CD14-positive monocyte (primary cell): Measurements from ENCODE around the gene TXNL4A. TPM values are rescaled to one million over a fixed set of nuclear protein-coding genes. Genes with fewer than 3 reads are reported as not detected.
A peak's percentile ranks its signal among the peaks of the same experiment; 100 is the strongest.

ENCODE experiments used
- DNase-seq, 3 donors: peaks; one replicate each; pipeline ENCODE4 v3.0.0-alpha.2; 2011 to 2022
- H2AFZ ChIP-seq: 2 replicates; pipeline ENCODE4 v1.6.0; 2012; ENCODE audit warnings: mild to moderate bottlenecking, low read depth, low read length, inconsistent platforms; ENCODE audit not compliant: insufficient read depth, poor library complexity, severe bottlenecking
- H3K27ac ChIP-seq, 2 donors: 1 replicate in 1 of 2; 2 replicates in 1 of 2; pipeline ENCODE4 v1.5.1; 2012 to 2013; ENCODE audit warnings: low read length in 2 of 2, control low read depth in 1 of 2, inconsistent platforms in 1 of 2, low read depth in 1 of 2, mild to moderate bottlenecking in 1 of 2
- H3K27me3 ChIP-seq, 2 donors: one replicate each; pipeline versions ENCODE4 v1.6.0 to v1.6.1; 2011 to 2013; ENCODE audit warnings: low read length in 2 of 2; ENCODE audit not compliant: control insufficient read depth in 2 of 2, insufficient read depth in 2 of 2
- H3K36me3 ChIP-seq, 2 donors: replicated peaks in 1 of 2; 1 replicate in 1 of 2; 2 replicates in 1 of 2; pipeline versions ENCODE4 v1.5.1 to v1.6.1; 2012 to 2013; ENCODE audit warnings: low read length in 2 of 2, control low read depth in 1 of 2, inconsistent platforms in 1 of 2, mild to moderate bottlenecking in 1 of 2; ENCODE audit not compliant: insufficient read depth in 2 of 2, control insufficient read depth in 1 of 2
- H3K4me1 ChIP-seq, 2 donors: 1 replicate in 1 of 2; 2 replicates in 1 of 2; pipeline versions ENCODE4 v1.5.1 to v1.6.1; 2012 to 2013; ENCODE audit warnings: low read length in 2 of 2, control low read depth in 1 of 2, inconsistent platforms in 1 of 2, mild to moderate bottlenecking in 1 of 2, moderate library complexity in 1 of 2; ENCODE audit not compliant: insufficient read depth in 2 of 2, control insufficient read depth in 1 of 2
- H3K4me2 ChIP-seq: replicated peaks from 2 replicates; pipeline ENCODE3; 2012; ENCODE audit warnings: low read length, moderate library complexity, mild to moderate bottlenecking; ENCODE audit not compliant: poor library complexity, severe bottlenecking; ENCODE audit errors: extremely low read depth
- H3K4me3 ChIP-seq, 3 experiments: fragments of 200-600 bp in 1 of 3; sonication (generic) in 1 of 3; replicated peaks in 1 of 3; 1 replicate in 2 of 3; 2 replicates in 1 of 3; pipeline ENCODE4 v1.5.1; 2011 to 2013; ENCODE audit warnings: low read length in 3 of 3, mild to moderate bottlenecking in 3 of 3, control low read depth in 2 of 3, low read depth in 2 of 3, inconsistent platforms in 1 of 3, moderate library complexity in 1 of 3
- H3K79me2 ChIP-seq: 2 replicates; pipeline ENCODE4 v1.6.0; 2012; ENCODE audit warnings: mild to moderate bottlenecking, control low read depth, inconsistent platforms, low read length, moderate library complexity; ENCODE audit not compliant: insufficient read depth
- H3K9ac ChIP-seq: 2 replicates; pipeline ENCODE4 v1.6.0; 2017; ENCODE audit warnings: low read length, mild to moderate bottlenecking; ENCODE audit not compliant: insufficient read depth, poor library complexity, severe bottlenecking
- H3K9me3 ChIP-seq, 2 donors: replicated peaks in 1 of 2; 1 replicate in 1 of 2; 2 replicates in 1 of 2; pipeline versions ENCODE4 v1.5.1 to v1.6.1; 2012 to 2013; ENCODE audit warnings: low read length in 2 of 2, control low read depth in 1 of 2; ENCODE audit not compliant: control insufficient read depth in 1 of 2, insufficient read depth in 1 of 2
- H4K20me1 ChIP-seq: 2 replicates; pipeline ENCODE4 v1.6.0; 2012; ENCODE audit warnings: mild to moderate bottlenecking, low read length, control low read depth, moderate library complexity; ENCODE audit not compliant: insufficient read depth
- H3K27ac Mint-ChIP-seq, 7 donors: one replicate each; pipeline ENCODE4 v1.8.0; 2020; ENCODE audit warnings: mild to moderate bottlenecking in 7 of 7, mixed read lengths in 7 of 7, moderate library complexity in 6 of 7, inconsistent platforms in 2 of 7
- H3K27me3 Mint-ChIP-seq, 3 donors: one replicate each; pipeline ENCODE4 v1.8.0; 2021 to 2022; ENCODE audit warnings: low read depth in 3 of 3, mild to moderate bottlenecking in 3 of 3, mixed read lengths in 3 of 3, moderate library complexity in 3 of 3, inconsistent platforms in 1 of 3
- H3K36me3 Mint-ChIP-seq, 2 donors: one replicate each; pipeline ENCODE4 v1.8.0; 2020; ENCODE audit warnings: mixed read lengths in 2 of 2, inconsistent platforms in 1 of 2, mild to moderate bottlenecking in 1 of 2
- H3K4me1 Mint-ChIP-seq: one replicate; pipeline ENCODE4 v1.8.0; 2020; ENCODE audit warnings: mild to moderate bottlenecking, mixed read lengths
- H3K4me3 Mint-ChIP-seq, 2 donors: one replicate each; pipeline ENCODE4 v1.8.0; 2020; ENCODE audit warnings: mild to moderate bottlenecking in 2 of 2, mixed read lengths in 2 of 2, moderate library complexity in 1 of 2
- H3K9me3 Mint-ChIP-seq, 7 donors: one replicate each; pipeline ENCODE4 v1.8.0; 2020 to 2022; ENCODE audit warnings: mixed read lengths in 7 of 7, mild to moderate bottlenecking in 6 of 7, moderate library complexity in 6 of 7, inconsistent platforms in 2 of 7
- CTCF ChIP-seq: fragments of 200-600 bp; IDR thresholded peaks from one replicate; pipeline ENCODE4 v1.8.0; 2022; ENCODE audit warnings: antibody characterized with exemption, mild to moderate bottlenecking
- WGBS: methylation state at CpG from one replicate; pipeline ENCODE4 v1.1.5; 2013; ENCODE audit warnings: missing lambda C conversion rate; ENCODE audit not compliant: insufficient coverage; 5-methylcytosine and 5-hydroxymethylcytosine counted together
- intact Hi-C, 2 donors: fragments of 100-400 bp; cut with micrococcal nuclease; formaldehyde crosslinking; loops; one replicate each; pipeline versions ENCODE4 v1.15.0 to v1.15.1; 2023
- polyA plus RNA-seq, 3 donors: library from polyadenylated mRNA; depleted of rRNA in 1 of 3; unstranded in 2 of 3; stranded (reverse) in 1 of 3; fragments of 300-500 nt in 2 of 3; fragments of >200 nt in 1 of 3; fragmentation: Illumina TruSeq in 2 of 3; gene quantifications; 1 replicate in 2 of 3; 2 replicates in 1 of 3; pipeline ENCODE4 v1.2.3, GENCODE V29; 2012 to 2021

The TXNL4A gene
- polyA plus RNA-seq, 3 donors: 34.5 to 192 (median 150) TPM

GRCh38 chr18:79983793-79984192, 4.6 kb downstream of the TXNL4A start:
- H3K4me2 ChIP-seq: no peak overlapping the region
- Mint-ChIP-seq H3K27me3 (no peaks in the 10 kb centered on the region), H3K27ac (peak overlapping the region in 5 of 7 donors; percentile 64 to 95 (median 86)), H3K36me3 (peaks cover 28 to 37% of the 10 kb centered on the region in 2 donors), H3K4me3 (no peak overlapping the region), H3K4me1 (peaks cover 38% of the 10 kb centered on the region), H3K9me3 (no peaks in the 10 kb centered on the region)
- peaks cover 6 to 40% of the 10 kb centered on the region in 2 donors for H3K36me3 ChIP-seq
- peaks cover 76% of the 10 kb centered on the region for H4K20me1 ChIP-seq
- intact Hi-C loops: loop anchor here in 1 of 2 donors (10.0 kb wide), 1 partner anchor 189 kb away; the partner anchor contains the start of gene KCNG2
- no peaks in the 10 kb centered on the region for H3K9me3 ChIP-seq
- peaks cover 97% of the 10 kb centered on the region for H3K79me2 ChIP-seq
- H3K4me1 ChIP-seq: peaks cover 27 to 36% of the 10 kb centered on the region in 2 donors
- H3K4me3 ChIP-seq: no peak overlapping the region
- no peak overlapping the region for H3K9ac ChIP-seq
- peak overlapping the region in 1 of 2 donors; percentile 77 for H3K27ac ChIP-seq
- no peak for TF ChIP-seq CTCF
- H3K27me3 ChIP-seq: no peaks in the 10 kb centered on the region
- WGBS: 95% methylated on average over 4 of the region's 7 CpGs
- no peak overlapping the region for H2AFZ ChIP-seq
- DNase-seq: no peak

- no peaks in the 10 kb centered on the region for H3K9me3 Mint-ChIP-seq
- no peak for DNase-seq
- Histone ChIP-seq H3K9ac (peak overlapping the region; percentile 31), H3K36me3 (peaks cover 6 to 40% of the 10 kb centered on the region in 2 donors), H3K9me3 (no peaks in the 10 kb centered on the region), H3K4me1 (peaks cover 27 to 35% of the 10 kb centered on the region in 2 donors), H2AFZ (no peak overlapping the region), H3K27me3 (no peaks in the 10 kb centered on the region), H3K4me3 (peak overlapping the region in 1 of 3 experiments; percentile 57), H3K27ac (peak overlapping the region; percentile 77 to 83), H4K20me1 (peaks cover 81% of the 10 kb centered on the region), H3K79me2 (peaks cover 100% of the 10 kb centered on the region), H3K4me2 (peak overlapping the region; percentile 49)
- peaks cover 28 to 38% of the 10 kb centered on the region in 2 donors for H3K36me3 Mint-ChIP-seq
- H3K4me3 Mint-ChIP-seq: peak overlapping the region; percentile 43 to 61
- intact Hi-C loops: loop anchor here in 1 of 2 donors (10.0 kb wide), 1 partner anchor 188 kb away; the partner anchor contains the start of gene KCNG2
- H3K27ac Mint-ChIP-seq: peak overlapping the region; percentile 83 to 95 (median 91)
- 20% methylated on average over 1 of the region's 4 CpGs for WGBS
- H3K4me1 Mint-ChIP-seq: peaks cover 38% of the 10 kb centered on the region
- TF ChIP-seq CTCF: no peak
- H3K27me3 Mint-ChIP-seq: no peaks in the 10 kb centered on the region
Measured at GRCh38 chr18:79983253-79983652, 5.1 kb downstream of the TXNL4A start.
